ENCODE data around the gene CACNA1I.

DNA sequence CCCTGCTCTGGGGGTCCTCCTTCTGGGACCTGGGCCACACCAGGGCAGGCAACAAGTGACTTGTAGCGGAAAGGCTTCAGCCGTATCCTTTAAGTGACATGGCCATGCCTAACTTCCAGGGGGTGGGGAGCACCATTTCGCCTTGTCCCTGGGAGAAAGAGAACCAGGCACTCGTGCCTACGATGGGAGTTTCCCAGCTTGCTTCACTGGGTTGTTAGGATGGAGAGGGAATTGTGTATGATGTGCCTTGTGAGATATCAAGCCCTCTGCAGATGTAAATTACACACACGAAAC, 151.4 kb downstream of the CACNA1I start:
- TF ChIP-seq, protein P1, sequence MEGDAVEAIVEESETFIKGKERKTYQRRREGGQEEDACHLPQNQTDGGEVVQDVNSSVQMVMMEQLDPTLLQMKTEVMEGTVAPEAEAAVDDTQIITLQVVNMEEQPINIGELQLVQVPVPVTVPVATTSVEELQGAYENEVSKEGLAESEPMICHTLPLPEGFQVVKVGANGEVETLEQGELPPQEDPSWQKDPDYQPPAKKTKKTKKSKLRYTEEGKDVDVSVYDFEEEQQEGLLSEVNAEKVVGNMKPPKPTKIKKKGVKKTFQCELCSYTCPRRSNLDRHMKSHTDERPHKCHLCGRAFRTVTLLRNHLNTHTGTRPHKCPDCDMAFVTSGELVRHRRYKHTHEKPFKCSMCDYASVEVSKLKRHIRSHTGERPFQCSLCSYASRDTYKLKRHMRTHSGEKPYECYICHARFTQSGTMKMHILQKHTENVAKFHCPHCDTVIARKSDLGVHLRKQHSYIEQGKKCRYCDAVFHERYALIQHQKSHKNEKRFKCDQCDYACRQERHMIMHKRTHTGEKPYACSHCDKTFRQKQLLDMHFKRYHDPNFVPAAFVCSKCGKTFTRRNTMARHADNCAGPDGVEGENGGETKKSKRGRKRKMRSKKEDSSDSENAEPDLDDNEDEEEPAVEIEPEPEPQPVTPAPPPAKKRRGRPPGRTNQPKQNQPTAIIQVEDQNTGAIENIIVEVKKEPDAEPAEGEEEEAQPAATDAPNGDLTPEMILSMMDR (IDR thresholded peaks at IDR 0.05): no peak
- TF ChIP-seq EZH2 (IDR thresholded peaks at IDR 0.05): no peak
